SJSA1 (cell line): ENCODE data around the gene ARHGEF28. TPM values are rescaled to one million over a fixed set of nuclear protein-coding genes. Genes with fewer than 3 reads are reported as not detected.

Experiments
- DNase-seq, 2 experiments: peaks; one replicate each; pipeline ENCODE4 v3.0.0-alpha.2; 2015 to 2020; ENCODE audit warnings: low spot score in 2 of 2, low read depth in 1 of 2
- H3K27ac ChIP-seq: fragments of 250-450 bp; sonication (Bioruptor Pico); 2 replicates; pipeline ENCODE4 v1.5.1; 2020; ENCODE audit warnings: mild to moderate bottlenecking, moderate library complexity
- H3K27me3 ChIP-seq: fragments of 250-450 bp; sonication (Bioruptor Pico); replicated peaks from 2 replicates; pipeline ENCODE4 v1.5.1; 2020; ENCODE audit warnings: mild to moderate bottlenecking, moderate library complexity
- H3K36me3 ChIP-seq: fragments of 250-450 bp; sonication (Bioruptor Pico); 2 replicates; pipeline ENCODE4 v1.5.1; 2020; ENCODE audit warnings: mild to moderate bottlenecking
- H3K4me1 ChIP-seq: fragments of 250-450 bp; sonication (Bioruptor Pico); replicated peaks from 2 replicates; pipeline ENCODE4 v1.6.1; 2021; ENCODE audit warnings: mild to moderate bottlenecking
- H3K4me3 ChIP-seq: fragments of 250-450 bp; sonication (Bioruptor Pico); 2 replicates; pipeline ENCODE4 v1.5.1; 2020; ENCODE audit warnings: mild to moderate bottlenecking
- H3K9me3 ChIP-seq: fragments of 250-450 bp; sonication (Bioruptor Pico); replicated peaks from 2 replicates; pipeline ENCODE4 v1.5.1; 2020; ENCODE audit warnings: mild to moderate bottlenecking
- total RNA-seq: library from RNA; depleted of rRNA; stranded (reverse); fragments of >200 nt; shearing (Covaris generic); gene quantifications from 2 replicates; pipeline ENCODE4 v1.2.3, GENCODE V29; 2014

The ARHGEF28 gene
- total RNA-seq, 1 experiment from 2014 or later, result 20.2 TPM

DNA sequence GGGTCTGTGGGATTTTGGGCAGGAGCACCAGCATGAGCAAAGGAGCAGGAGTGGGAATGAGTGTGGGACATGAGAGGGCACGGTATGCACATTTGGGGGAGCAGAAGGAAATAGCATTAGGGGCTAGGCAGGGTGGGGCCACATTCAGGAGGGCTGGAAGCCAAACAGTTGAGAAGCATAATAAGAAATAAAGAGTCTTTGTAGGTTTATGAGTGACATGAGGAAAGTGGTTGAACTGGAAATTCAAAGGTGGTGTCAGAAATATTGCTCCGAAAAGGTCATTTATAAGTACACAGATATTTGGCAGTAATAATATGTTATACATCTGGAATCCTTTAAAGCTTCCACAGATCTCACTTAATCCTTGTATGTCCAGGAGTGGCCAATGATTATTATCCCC lies 26.4 kb downstream of the ARHGEF28 start:
- DNase-seq, result no peak
- Histone ChIP-seq H3K4me1 (peaks cover 24% of the 10 kb centered on the region), H3K27ac (no peak overlapping the region), H3K27me3 (no peaks in the 10 kb centered on the region), H3K9me3 (no peaks in the 10 kb centered on the region), H3K36me3 (peaks cover 8% of the 10 kb centered on the region), H3K4me3 (no peak overlapping the region)

DNA sequence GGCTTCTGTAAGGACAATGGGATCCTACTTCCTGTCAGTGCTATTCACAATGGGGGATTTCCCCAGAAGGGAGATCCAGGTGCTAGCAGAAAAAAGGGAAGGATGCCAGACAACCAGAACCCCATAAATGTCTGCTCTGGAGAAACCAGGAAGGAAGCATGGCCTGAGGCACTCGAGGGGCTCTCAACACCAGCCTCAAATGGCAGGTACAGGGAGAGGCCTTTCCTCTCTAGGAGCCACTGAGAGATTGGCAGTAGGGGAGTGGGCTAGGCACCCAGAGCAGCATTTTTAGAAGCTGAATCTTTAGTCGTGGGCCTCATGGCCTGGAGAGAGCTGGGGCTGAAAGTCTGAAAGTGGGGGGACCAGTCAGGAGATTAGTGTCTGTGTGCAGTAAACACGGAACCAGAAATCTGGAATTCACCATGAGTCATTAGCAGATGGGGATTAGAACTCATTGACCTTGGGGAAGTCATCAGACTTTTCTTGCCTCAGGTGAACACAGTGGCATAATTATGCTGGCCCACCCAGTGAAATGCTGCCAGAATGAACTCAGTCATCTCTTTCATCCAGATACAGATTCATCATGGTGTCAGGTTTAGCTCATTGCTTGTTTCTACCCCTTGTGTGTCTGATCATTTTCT lies 28.3 kb downstream of the ARHGEF28 start:
- Histone ChIP-seq H3K4me1 (peaks cover 24% of the 10 kb centered on the region), H3K9me3 (no peaks in the 10 kb centered on the region), H3K36me3 (peaks cover 11% of the 10 kb centered on the region), H3K4me3 (no peak overlapping the region), H3K27ac (peak overlapping the region; percentile 68), H3K27me3 (no peaks in the 10 kb centered on the region)
- DNase-seq, result peak; percentile 50 to 52

DNA sequence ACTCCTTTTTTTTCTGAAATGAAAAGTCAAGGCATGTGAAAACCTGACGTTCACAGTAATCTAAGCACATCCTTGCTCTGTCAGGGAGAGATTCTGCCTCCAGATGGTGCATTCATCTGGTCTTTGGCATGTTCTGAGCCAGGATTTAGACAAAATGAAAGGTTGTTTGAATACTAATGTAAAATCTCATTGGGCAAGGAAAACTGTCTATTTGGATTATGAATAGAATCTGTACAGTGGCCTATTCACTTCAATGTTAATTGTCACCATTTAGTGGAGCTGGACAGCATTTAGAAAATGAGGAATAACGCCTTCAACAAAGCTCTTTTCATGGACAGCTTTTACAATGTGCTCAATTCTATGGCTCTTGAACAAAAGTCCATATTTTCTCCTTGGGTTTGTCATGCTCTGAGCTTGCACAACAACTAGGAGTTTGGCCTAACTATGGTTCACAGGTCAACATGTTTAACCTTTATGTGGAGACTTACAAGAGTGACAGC lies 28.9 kb downstream of the ARHGEF28 start:
- Histone ChIP-seq H3K27ac (peak overlapping the region; percentile 68), H3K4me1 (peaks cover 24% of the 10 kb centered on the region), H3K4me3 (no peak overlapping the region), H3K36me3 (peaks cover 12% of the 10 kb centered on the region), H3K9me3 (no peaks in the 10 kb centered on the region), H3K27me3 (no peaks in the 10 kb centered on the region)
- DNase-seq, result no peak

DNA sequence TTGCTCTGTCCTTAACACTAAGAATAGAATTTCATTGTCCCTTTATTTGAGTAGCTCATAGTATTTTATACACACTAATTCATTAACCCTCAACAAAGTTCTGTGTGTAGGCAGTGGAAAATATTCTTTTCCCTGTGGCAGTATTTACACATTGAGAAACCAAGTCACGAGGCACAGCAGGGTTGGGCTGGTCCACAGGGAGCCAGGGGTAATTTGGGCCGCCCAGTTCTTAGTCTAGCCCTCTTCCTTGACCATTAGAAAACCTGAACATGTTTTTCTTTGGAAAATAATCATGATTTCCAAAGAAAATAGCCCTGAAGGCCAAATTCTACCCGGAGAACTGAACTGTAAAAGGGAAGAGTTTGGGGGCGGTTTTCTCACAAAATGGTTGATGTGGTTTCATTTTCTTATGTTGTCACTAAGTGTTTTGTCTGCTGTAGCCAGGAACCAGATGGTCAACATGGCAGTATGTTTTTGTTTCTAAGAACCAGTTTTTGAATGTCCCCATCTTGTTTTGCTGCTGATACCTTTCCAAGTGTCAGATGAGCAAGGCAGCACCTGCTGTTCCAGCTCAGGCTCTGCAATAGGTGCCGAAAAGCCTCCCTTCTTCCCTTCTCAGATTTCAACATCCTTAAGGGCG lies 29.6 kb downstream of the ARHGEF28 start:
- Histone ChIP-seq H3K4me3 (no peak overlapping the region), H3K36me3 (peaks cover 15% of the 10 kb centered on the region), H3K27me3 (no peaks in the 10 kb centered on the region), H3K27ac (no peak overlapping the region), H3K9me3 (no peaks in the 10 kb centered on the region), H3K4me1 (peaks cover 24% of the 10 kb centered on the region)
- DNase-seq, result no peak

DNA sequence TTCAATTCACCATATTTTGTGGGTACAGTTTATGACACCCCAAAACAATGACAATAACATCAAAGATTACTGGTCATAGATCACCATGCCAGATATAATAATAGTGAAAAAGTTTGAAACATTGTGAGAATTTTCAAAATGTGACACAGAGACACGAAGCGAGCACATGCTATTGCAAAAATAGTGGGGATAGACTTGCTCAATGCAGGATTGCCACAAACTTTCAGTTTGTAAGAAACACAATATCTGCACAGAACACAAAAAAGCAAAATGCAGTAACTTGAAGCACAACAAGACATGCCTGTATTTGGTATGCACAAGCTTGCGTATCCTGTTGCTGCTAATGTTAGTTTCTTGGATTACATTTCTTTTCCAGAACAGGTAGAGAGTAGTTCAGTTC lies 35.8 kb downstream of the ARHGEF28 start:
- H3K9me3 ChIP-seq, result no peaks in the 10 kb centered on the region
- H3K4me3 ChIP-seq, result no peak overlapping the region
- no peaks in the 10 kb centered on the region for H3K27me3 ChIP-seq
- 0 out of 2 replicates have a peak, but pooled peaks cover 3% of the 10 kb centered on the region for H3K4me1 ChIP-seq
- no peak overlapping the region for H3K27ac ChIP-seq
- H3K36me3 ChIP-seq, result peaks cover 7% of the 10 kb centered on the region; the same call in 1 of the 2 replicates
- no peak for DNase-seq

DNA sequence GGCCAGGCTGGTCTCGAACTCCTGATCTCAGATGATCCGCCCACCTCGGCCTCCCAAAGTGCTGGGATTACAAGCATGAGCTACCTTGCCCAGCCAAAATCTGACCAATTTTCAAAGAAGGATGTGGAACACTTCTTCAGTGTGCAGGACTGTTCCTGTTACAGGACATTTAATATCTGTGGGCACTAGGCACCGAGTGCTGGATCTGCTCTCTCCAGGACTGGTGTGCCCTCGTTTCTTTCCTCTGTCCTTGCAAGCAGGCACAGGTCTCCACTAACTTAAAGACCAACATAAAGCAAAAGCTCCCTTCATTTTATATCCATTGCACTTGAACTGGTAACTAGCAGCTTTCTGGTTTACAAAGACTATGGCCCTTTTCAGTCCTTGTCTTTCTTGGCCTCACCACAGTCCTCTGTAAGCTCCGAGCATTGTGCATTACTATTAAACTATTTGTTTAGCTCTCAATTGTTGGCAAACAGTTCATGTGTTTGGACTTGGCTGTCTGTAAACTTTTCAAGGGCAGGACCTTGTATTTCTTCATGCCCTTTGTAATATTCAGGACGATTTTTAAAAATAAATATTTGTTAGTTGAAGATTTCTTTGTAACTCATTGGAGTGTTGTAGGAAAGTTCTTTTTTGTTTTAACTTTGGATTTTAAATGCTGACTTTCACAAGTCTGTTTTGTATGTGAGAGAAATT lies 37.3 kb downstream of the ARHGEF28 start:
- Histone ChIP-seq H3K27ac (no peak overlapping the region), H3K4me1 (0 out of 2 replicates have a peak, but pooled peaks cover 3% of the 10 kb centered on the region), H3K4me3 (no peak overlapping the region), H3K27me3 (no peaks in the 10 kb centered on the region), H3K9me3 (no peaks in the 10 kb centered on the region), H3K36me3 (peaks cover 7% of the 10 kb centered on the region; the same call in 1 of the 2 replicates)
- DNase-seq, result no peak

DNA sequence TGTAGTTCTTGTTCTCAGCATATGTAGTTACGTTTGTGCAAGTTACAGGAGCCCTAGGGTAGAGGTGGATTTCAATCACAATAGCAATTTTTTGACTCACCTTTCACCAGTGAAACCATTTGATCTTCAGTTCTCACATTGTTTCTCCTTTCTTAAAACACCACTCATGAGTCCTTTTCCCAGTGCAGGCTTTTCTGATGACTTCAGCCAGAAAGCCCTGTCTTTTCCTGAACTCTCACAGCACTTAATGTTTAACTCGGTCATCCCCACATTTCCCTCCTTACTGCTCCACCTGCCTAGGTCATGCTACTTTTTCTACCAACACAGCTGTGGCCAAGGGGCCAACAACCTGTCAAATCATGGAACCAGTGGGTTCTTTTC lies 37.9 kb downstream of the ARHGEF28 start:
- Histone ChIP-seq H3K9me3 (no peaks in the 10 kb centered on the region), H3K27ac (no peak overlapping the region)
- no peak for DNase-seq

DNA sequence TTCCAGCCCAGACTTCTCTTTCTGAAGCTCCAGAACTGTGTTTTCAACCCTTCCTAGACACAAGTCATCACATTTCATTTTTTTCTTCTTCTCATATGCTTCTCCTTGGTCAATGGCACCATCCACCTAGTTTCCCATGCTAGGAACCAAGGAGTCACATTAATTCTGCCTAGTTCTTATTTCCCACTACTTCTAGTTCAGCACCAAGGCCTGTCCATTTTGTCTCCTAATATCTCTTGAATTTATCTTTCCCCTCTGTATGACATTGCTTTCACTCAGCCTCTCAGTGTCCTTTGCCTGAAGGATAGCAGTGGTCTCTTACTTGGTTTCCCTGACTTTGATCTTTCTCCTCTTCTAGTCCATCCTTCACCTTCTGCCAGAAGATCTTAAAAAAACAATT lies 38.8 kb downstream of the ARHGEF28 start:
- Histone ChIP-seq H3K4me1 (0 out of 2 replicates have a peak, but pooled peaks cover 3% of the 10 kb centered on the region), H3K36me3 (0 out of 2 replicates have a peak, but pooled peaks cover 4% of the 10 kb centered on the region), H3K4me3 (no peak overlapping the region), H3K27me3 (no peaks in the 10 kb centered on the region), H3K9me3 (no peaks in the 10 kb centered on the region), H3K27ac (no peak overlapping the region)
- no peak for DNase-seq

More for the DNA sequence above, 37.9 kb downstream of the ARHGEF28 start:
- peaks cover 6% of the 10 kb centered on the region; the same call in 1 of the 2 replicates for H3K36me3 ChIP-seq
- no peaks in the 10 kb centered on the region for H3K27me3 ChIP-seq
- H3K4me1 ChIP-seq, result 0 out of 2 replicates have a peak, but pooled peaks cover 3% of the 10 kb centered on the region
- H3K4me3 ChIP-seq, result no peak overlapping the region

DNA sequence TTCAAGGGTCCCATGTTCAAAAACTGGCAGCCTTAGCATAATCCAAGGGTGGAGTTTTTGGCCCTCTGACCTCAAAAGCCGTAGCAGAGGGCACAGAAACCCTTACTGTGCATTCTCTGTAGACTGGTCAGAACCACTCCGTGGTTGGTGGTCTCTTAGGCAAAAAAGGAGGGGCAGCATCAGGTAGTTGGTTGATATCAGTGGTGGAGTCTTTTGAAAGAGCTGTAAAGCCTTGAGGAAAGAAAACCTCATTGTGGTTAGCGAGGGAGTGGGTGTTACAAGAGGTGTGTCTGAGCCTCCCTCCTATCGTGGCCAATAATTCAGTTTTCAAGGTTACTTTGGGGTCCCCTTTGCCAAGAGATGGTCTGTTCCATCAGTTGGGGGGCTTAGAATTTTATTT lies 40.9 kb downstream of the ARHGEF28 start:
- DNase-seq, result no peak
- H3K27me3 ChIP-seq, result no peaks in the 10 kb centered on the region
- H3K9me3 ChIP-seq, result no peaks in the 10 kb centered on the region
- no peak overlapping the region for H3K4me3 ChIP-seq
- peaks cover 5% of the 10 kb centered on the region; the same call in 1 of the 2 replicates for H3K36me3 ChIP-seq
- no peak overlapping the region for H3K27ac ChIP-seq
- H3K4me1 ChIP-seq, result peaks cover 4% of the 10 kb centered on the region; the same call in 1 of the 2 replicates

DNA sequence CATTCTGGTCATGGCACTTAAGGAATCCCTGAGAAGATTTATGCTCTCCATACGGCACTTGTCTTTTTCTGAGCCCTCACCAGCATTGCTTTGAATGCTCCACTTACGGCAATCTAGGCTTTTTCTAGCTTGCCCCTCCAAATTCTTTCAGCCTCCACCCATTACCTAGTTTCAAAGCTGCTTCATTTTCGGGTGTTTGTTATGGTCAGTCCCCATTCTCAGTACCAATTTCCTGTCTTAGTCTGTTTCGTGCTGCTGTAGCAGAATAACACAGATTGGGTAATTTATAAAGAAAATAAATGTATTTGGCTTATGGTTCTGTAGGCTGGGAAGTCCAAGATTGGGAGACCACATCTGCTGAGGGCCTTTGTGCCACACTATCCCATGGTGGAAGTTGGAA lies 42.0 kb downstream of the ARHGEF28 start:
- 0 out of 2 replicates have a peak, but pooled peaks cover 3% of the 10 kb centered on the region for H3K9me3 ChIP-seq
- H3K27ac ChIP-seq, result no peak overlapping the region
- DNase-seq, result no peak
- H3K4me1 ChIP-seq, result peaks cover 15% of the 10 kb centered on the region
- no peak overlapping the region for H3K4me3 ChIP-seq
- H3K27me3 ChIP-seq, result no peaks in the 10 kb centered on the region
- peaks cover 10% of the 10 kb centered on the region; the same call in 1 of the 2 replicates for H3K36me3 ChIP-seq

DNA sequence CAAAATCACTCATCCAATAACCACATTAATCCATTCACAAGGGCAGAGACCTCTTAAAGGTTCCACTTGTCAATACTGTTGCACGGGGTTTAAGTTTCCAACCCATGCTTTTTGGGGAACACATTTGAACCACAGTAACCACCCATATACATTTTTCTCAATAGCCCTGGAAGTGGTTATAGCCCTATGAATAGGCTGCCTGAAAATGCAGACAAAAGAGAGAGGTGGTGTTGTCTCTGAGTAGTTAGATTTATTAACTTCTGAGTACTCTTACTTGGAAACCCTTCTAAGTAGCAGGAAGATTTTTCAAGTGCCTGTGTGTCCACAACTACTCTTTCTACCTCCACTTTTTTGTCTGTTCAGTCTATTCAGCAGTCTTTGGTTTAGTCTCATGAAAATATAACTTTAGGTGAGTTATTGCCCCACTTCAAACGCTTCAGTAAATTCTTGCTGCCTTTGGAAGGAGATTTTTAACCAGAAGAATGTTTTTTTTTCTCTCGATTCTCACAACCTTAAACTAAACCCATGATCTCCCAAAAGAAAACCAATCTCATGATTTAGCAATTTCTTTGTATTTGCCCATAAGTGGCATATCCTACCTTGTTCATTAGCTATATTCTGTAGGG lies 42.6 kb downstream of the ARHGEF28 start:
- H3K4me3 ChIP-seq, result no peak overlapping the region
- no peaks in the 10 kb centered on the region for H3K27me3 ChIP-seq
- peaks cover 21% of the 10 kb centered on the region for H3K4me1 ChIP-seq
- H3K27ac ChIP-seq, result no peak overlapping the region
- H3K36me3 ChIP-seq, result peaks cover 10% of the 10 kb centered on the region; the same call in 1 of the 2 replicates
- no peak for DNase-seq
- 0 out of 2 replicates have a peak, but pooled peaks cover 3% of the 10 kb centered on the region for H3K9me3 ChIP-seq

DNA sequence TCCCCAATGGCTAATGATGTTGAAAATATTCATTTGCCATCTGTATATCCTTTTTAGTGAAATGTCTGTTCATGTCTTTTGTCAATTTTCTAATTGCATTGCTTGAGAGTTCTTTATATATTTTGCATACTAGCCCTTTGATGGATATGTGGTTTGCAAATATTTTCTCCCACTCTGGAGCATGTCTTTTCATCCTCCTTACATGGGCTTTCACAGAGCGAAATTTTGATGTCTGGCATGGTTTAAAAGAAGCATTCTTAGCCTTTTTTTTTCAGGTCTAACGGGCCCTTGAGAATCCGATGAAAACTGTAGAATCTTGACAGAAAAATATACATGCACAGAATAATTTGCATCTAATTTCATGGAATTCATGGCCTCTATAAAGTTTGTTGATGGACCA lies 44.7 kb downstream of the ARHGEF28 start:
- Histone ChIP-seq H3K36me3 (peaks cover 10% of the 10 kb centered on the region; the same call in 1 of the 2 replicates), H3K27ac (no peak overlapping the region), H3K4me1 (peaks cover 35% of the 10 kb centered on the region), H3K4me3 (no peak overlapping the region), H3K27me3 (no peaks in the 10 kb centered on the region), H3K9me3 (0 out of 2 replicates have a peak, but pooled peaks cover 3% of the 10 kb centered on the region)
- DNase-seq, result no peak

DNA sequence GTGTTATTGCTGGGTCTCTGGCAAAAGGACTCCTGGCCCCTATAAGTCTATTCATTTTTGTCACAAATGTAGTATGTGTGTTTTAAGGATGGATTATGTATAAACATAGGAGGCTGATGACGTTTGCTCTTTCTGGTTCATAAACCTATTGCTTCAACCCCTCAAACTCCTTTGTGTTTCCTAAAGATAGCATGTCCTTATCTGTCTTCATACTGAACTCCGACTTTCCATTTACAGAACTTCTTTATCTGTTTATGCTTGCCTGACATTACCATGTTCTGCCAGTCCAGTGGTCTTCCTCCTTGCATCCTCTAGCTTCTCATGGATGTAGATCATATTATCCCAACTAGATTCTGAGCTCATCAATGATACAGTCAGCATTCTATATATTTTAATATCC lies 46.1 kb downstream of the ARHGEF28 start:
- no peak for DNase-seq
- Histone ChIP-seq H3K4me3 (no peak overlapping the region), H3K27me3 (no peaks in the 10 kb centered on the region), H3K4me1 (peaks cover 35% of the 10 kb centered on the region), H3K36me3 (peaks cover 10% of the 10 kb centered on the region; the same call in 1 of the 2 replicates), H3K9me3 (0 out of 2 replicates have a peak, but pooled peaks cover 3% of the 10 kb centered on the region), H3K27ac (peak overlapping the region; percentile 93; the same call in 1 of the 2 replicates)
